ENCODE data around the gene SYCP3.

Gene SYCP3

GRCh38 chr12:101738920-101739665 lies at the start of gene SYCP3:
SYCP3 (minus strand) TSS chr12:101739462; CDS start chr12:101737935, 1,527 bp downstream.
- DNase-seq = no peak

GRCh38 chr12:101785671-101786070 lies 46.4 kb upstream of the SYCP3 start:
- no peak for DNase-seq

GRCh38 chr12:101784376-101784775 lies 45.1 kb upstream of the SYCP3 start:
- DNase-seq = no peak

GRCh38 chr12:101783838-101784237 lies 44.6 kb upstream of the SYCP3 start:
- no peak for DNase-seq

GRCh38 chr12:101783150-101783549 lies 43.9 kb upstream of the SYCP3 start:
- no peak for DNase-seq

- no peak for DNase-seq
Measured at GRCh38 chr12:101782273-101782731, 43.0 kb upstream of the SYCP3 start.

- no peak for DNase-seq
Measured at GRCh38 chr12:101781834-101782233, 42.6 kb upstream of the SYCP3 start.

- DNase-seq = no peak
Measured at GRCh38 chr12:101780599-101780998, 41.3 kb upstream of the SYCP3 start.

GRCh38 chr12:101779626-101780025 lies 40.4 kb upstream of the SYCP3 start:
- DNase-seq = no peak

GRCh38 chr12:101779200-101779599 lies 39.9 kb upstream of the SYCP3 start:
- DNase-seq = no peak

GRCh38 chr12:101777978-101778377 lies 38.7 kb upstream of the SYCP3 start:
- no peak for DNase-seq

GRCh38 chr12:101777485-101777884 lies 38.2 kb upstream of the SYCP3 start:
- DNase-seq = peak in 9 of 58 donors; percentile 11 to 76 (median 23)

- no peak for DNase-seq
Measured at GRCh38 chr12:101775816-101776215, 36.6 kb upstream of the SYCP3 start.

- DNase-seq = peak in 41 of 58 donors; percentile 5 to 69 (median 31)
Measured at GRCh38 chr12:101773650-101774162, 34.4 kb upstream of the SYCP3 start.

GRCh38 chr12:101772012-101772775 lies 32.9 kb upstream of the SYCP3 start:
- no peak for DNase-seq

- DNase-seq = no peak
Measured at GRCh38 chr12:101769865-101770264, 30.6 kb upstream of the SYCP3 start.

- DNase-seq = no peak
Measured at GRCh38 chr12:101768781-101769180, 29.5 kb upstream of the SYCP3 start.

- DNase-seq = no peak
Measured at GRCh38 chr12:101767537-101767936, 28.3 kb upstream of the SYCP3 start.

- no peak for DNase-seq
Measured at GRCh38 chr12:101764051-101764792, 25.0 kb upstream of the SYCP3 start.

- no peak for DNase-seq
Measured at GRCh38 chr12:101763246-101763931, 24.1 kb upstream of the SYCP3 start.

- DNase-seq = no peak
Measured at GRCh38 chr12:101761781-101762180, 22.5 kb upstream of the SYCP3 start.
